ENCODE data around the gene RASAL2.
"Not testable (repeated sequence)": the region's sequence is repeated elsewhere in the genome, so short reads cannot be mapped to it uniquely, and the experiment has no call there.

Gene RASAL2

GRCh38 chr1:178330848-178331497 lies 237.1 kb downstream of the RASAL2 start:
- in situ Hi-C loops (cut with MboI; ENCODE audit: low sequenced_read_pairs) = no loop called here

GRCh38 chr1:178335426-178335825 lies 241.5 kb downstream of the RASAL2 start:
- in situ Hi-C loops (cut with MboI; ENCODE audit: low sequenced_read_pairs) = no loop called here

- in situ Hi-C loops (cut with MboI; ENCODE audit: low sequenced_read_pairs) = no loop called here
Measured at GRCh38 chr1:178337091-178337706, 243.3 kb downstream of the RASAL2 start.

GRCh38 chr1:178339834-178340233 lies 245.9 kb downstream of the RASAL2 start:
- in situ Hi-C loops (cut with MboI; ENCODE audit: low sequenced_read_pairs) = no loop called here

- in situ Hi-C loops (cut with MboI; ENCODE audit: low sequenced_read_pairs) = no loop called here
Measured at GRCh38 chr1:178341261-178341956, 247.5 kb downstream of the RASAL2 start.

GRCh38 chr1:178342745-178343144 lies 248.8 kb downstream of the RASAL2 start:
- in situ Hi-C loops (cut with MboI; ENCODE audit: low sequenced_read_pairs) = no loop called here

- in situ Hi-C loops (cut with MboI; ENCODE audit: low sequenced_read_pairs) = no loop called here
Measured at GRCh38 chr1:178344513-178345091, 250.7 kb downstream of the RASAL2 start.

GRCh38 chr1:178345238-178345637 lies 251.3 kb downstream of the RASAL2 start:
- in situ Hi-C loops (cut with MboI; ENCODE audit: low sequenced_read_pairs) = no loop called here

GRCh38 chr1:178345807-178346206 lies 251.9 kb downstream of the RASAL2 start:
- in situ Hi-C loops (cut with MboI; ENCODE audit: low sequenced_read_pairs) = no loop called here

GRCh38 chr1:178349801-178350200 lies 255.9 kb downstream of the RASAL2 start:
- in situ Hi-C loops (cut with MboI; ENCODE audit: low sequenced_read_pairs) = no loop called here

- in situ Hi-C loops (cut with MboI; ENCODE audit: low sequenced_read_pairs) = not testable (repeated sequence)
Measured at GRCh38 chr1:178351911-178352310, 258.0 kb downstream of the RASAL2 start.

- in situ Hi-C loops (cut with MboI; ENCODE audit: low sequenced_read_pairs) = no loop called here
Measured at GRCh38 chr1:178352790-178353416, 259.0 kb downstream of the RASAL2 start.

- in situ Hi-C loops (cut with MboI; ENCODE audit: low sequenced_read_pairs) = no loop called here
Measured at GRCh38 chr1:178353524-178353923, 259.6 kb downstream of the RASAL2 start.

GRCh38 chr1:178354816-178355215 lies 260.9 kb downstream of the RASAL2 start:
- in situ Hi-C loops (cut with MboI; ENCODE audit: low sequenced_read_pairs) = no loop called here

- in situ Hi-C loops (cut with MboI; ENCODE audit: low sequenced_read_pairs) = no loop called here
Measured at GRCh38 chr1:178356299-178356698, 262.4 kb downstream of the RASAL2 start.

- in situ Hi-C loops (cut with MboI; ENCODE audit: low sequenced_read_pairs) = no loop called here
Measured at GRCh38 chr1:178358456-178358855, 264.6 kb downstream of the RASAL2 start.

- in situ Hi-C loops (cut with MboI; ENCODE audit: low sequenced_read_pairs) = no loop called here
Measured at GRCh38 chr1:178360421-178360820, 266.5 kb downstream of the RASAL2 start.

- in situ Hi-C loops (cut with MboI; ENCODE audit: low sequenced_read_pairs) = no loop called here
Measured at GRCh38 chr1:178361847-178362246, 267.9 kb downstream of the RASAL2 start.

- in situ Hi-C loops (cut with MboI; ENCODE audit: low sequenced_read_pairs) = no loop called here
Measured at GRCh38 chr1:178362747-178363146, 268.8 kb downstream of the RASAL2 start.

GRCh38 chr1:178364782-178365181 lies 270.9 kb downstream of the RASAL2 start:
- in situ Hi-C loops (cut with MboI; ENCODE audit: low sequenced_read_pairs) = no loop called here

- in situ Hi-C loops (cut with MboI; ENCODE audit: low sequenced_read_pairs) = no loop called here
Measured at GRCh38 chr1:178367151-178367550, 273.2 kb downstream of the RASAL2 start.

All from HL-60/S4 (cell line).